Measurements from ENCODE around the gene CDCA7L.

The CDCA7L gene

GRCh38 chr7:21918216-21918615 lies 27.5 kb downstream of the CDCA7L start:
- no peak for TF ChIP-seq ZBTB7A (IDR thresholded peaks at IDR 0.05; ENCODE audit: low read depth)
- no peak for TF ChIP-seq USF1 (IDR thresholded peaks at IDR 0.05)
- TF ChIP-seq MAX (IDR thresholded peaks at IDR 0.05): no peak
- no peak for TF ChIP-seq CEBPB (IDR thresholded peaks at IDR 0.05)
- no peak for TF ChIP-seq REST (IDR thresholded peaks at IDR 0.05; ENCODE audit: low read depth)
- no peak for TF ChIP-seq EP300 (IDR thresholded peaks at IDR 0.05; ENCODE audit: borderline replicate concordance)

- no peak for TF ChIP-seq FOXM1 (IDR thresholded peaks at IDR 0.05; ENCODE audit: borderline replicate concordance, low read depth)
- no peak for TF ChIP-seq TCF12 (IDR thresholded peaks at IDR 0.05; ENCODE audit: low read depth)
- no peak for TF ChIP-seq RAD21 (IDR thresholded peaks at IDR 0.05; ENCODE audit: low read depth)
- no peak for TF ChIP-seq MAX (IDR thresholded peaks at IDR 0.05)
- no peak for TF ChIP-seq CREB1 (IDR thresholded peaks at IDR 0.05; ENCODE audit: low read depth)
Observed at GRCh38 chr7:21916629-21917028, 29.1 kb downstream of the CDCA7L start.

GRCh38 chr7:21916176-21916575 lies 29.5 kb downstream of the CDCA7L start:
- no peak for TF ChIP-seq NFIC (IDR thresholded peaks at IDR 0.05)
- TF ChIP-seq EGR1 (IDR thresholded peaks at IDR 0.05): no peak
- no peak for TF ChIP-seq MAX (IDR thresholded peaks at IDR 0.05)
- no peak for TF ChIP-seq TEAD4 (IDR thresholded peaks at IDR 0.05)
- TF ChIP-seq YY1 (IDR thresholded peaks at IDR 0.05; ENCODE audit: low read depth): no peak
- TF ChIP-seq ZBTB7A (IDR thresholded peaks at IDR 0.05; ENCODE audit: low read depth): no peak
- TF ChIP-seq USF1 (IDR thresholded peaks at IDR 0.05): no peak
- no peak for TF ChIP-seq REST (IDR thresholded peaks at IDR 0.05; ENCODE audit: low read depth)
- TF ChIP-seq CREB1 (IDR thresholded peaks at IDR 0.05; ENCODE audit: low read depth): no peak
- TF ChIP-seq TAF1 (IDR thresholded peaks at IDR 0.05; ENCODE audit: low read depth): no peak
- TF ChIP-seq TCF12 (IDR thresholded peaks at IDR 0.05; ENCODE audit: low read depth): no peak
- TF ChIP-seq FOXM1 (IDR thresholded peaks at IDR 0.05; ENCODE audit: borderline replicate concordance, low read depth): no peak
- no peak for TF ChIP-seq CEBPB (IDR thresholded peaks at IDR 0.05)
- TF ChIP-seq RAD21 (IDR thresholded peaks at IDR 0.05; ENCODE audit: low read depth): no peak
- TF ChIP-seq EP300 (IDR thresholded peaks at IDR 0.05; ENCODE audit: borderline replicate concordance): no peak

GRCh38 chr7:21915140-21915539 lies 30.6 kb downstream of the CDCA7L start:
- TF ChIP-seq EP300 (IDR thresholded peaks at IDR 0.05; ENCODE audit: borderline replicate concordance) (no peak), ZBTB7A (IDR thresholded peaks at IDR 0.05; ENCODE audit: low read depth) (no peak), CREB1 (IDR thresholded peaks at IDR 0.05; ENCODE audit: low read depth) (no peak), REST (IDR thresholded peaks at IDR 0.05; ENCODE audit: low read depth) (no peak), YY1 (IDR thresholded peaks at IDR 0.05; ENCODE audit: low read depth) (no peak)

- TF ChIP-seq TEAD4 (IDR thresholded peaks at IDR 0.05): no peak
- no peak for TF ChIP-seq YY1 (IDR thresholded peaks at IDR 0.05; ENCODE audit: low read depth)
- TF ChIP-seq REST (IDR thresholded peaks at IDR 0.05; ENCODE audit: low read depth): no peak
- no peak for TF ChIP-seq NFIC (IDR thresholded peaks at IDR 0.05)
- no peak for TF ChIP-seq EP300 (IDR thresholded peaks at IDR 0.05; ENCODE audit: borderline replicate concordance)
- TF ChIP-seq CEBPB (IDR thresholded peaks at IDR 0.05): no peak
- TF ChIP-seq ZBTB7A (IDR thresholded peaks at IDR 0.05; ENCODE audit: low read depth): no peak
- no peak for TF ChIP-seq CREB1 (IDR thresholded peaks at IDR 0.05; ENCODE audit: low read depth)
- no peak for TF ChIP-seq MAX (IDR thresholded peaks at IDR 0.05)
- no peak for TF ChIP-seq EGR1 (IDR thresholded peaks at IDR 0.05)
- no peak for TF ChIP-seq RAD21 (IDR thresholded peaks at IDR 0.05; ENCODE audit: low read depth)
Observed at GRCh38 chr7:21914671-21915070, 31.0 kb downstream of the CDCA7L start.

Data from Ishikawa (cell line).